ENCODE data around the gene ATOSA.

GRCh38 chr15:52670087-52670486 is 9.1 kb downstream of the ATOSA start:
- no peak for TF ChIP-seq CTCF (conservative IDR thresholded peaks at IDR 0.05)
- no peak for TF ChIP-seq EZH2 (IDR thresholded peaks at IDR 0.05; ENCODE audit: low read depth)

Data from PC-9 (cell line).